Spleen (tissue), 7 donors: ENCODE data around the gene TAAR5.

Experiments
- CTCF ChIP-seq, 11 experiments: fragments of 200-600 bp in 7 of 11; fragments of 450-650 bp in 4 of 11; sonication (generic) in 4 of 11; IDR thresholded peaks in 8 of 11; conservative IDR thresholded peaks in 3 of 11; 1 replicate in 7 of 11; 2 replicates in 4 of 11; pipeline versions ENCODE4 v1.4.0 to v1.8.0; 2016 to 2021; ENCODE audit warnings: antibody characterized with exemption in 11 of 11, inconsistent platforms in 4 of 11, mild to moderate bottlenecking in 1 of 11
- POLR2AphosphoS5 ChIP-seq, 3 donors: sonication (generic); formaldehyde crosslinking; IDR thresholded peaks; one replicate each; pipeline ENCODE4 v1.5.1; 2017; ENCODE audit warnings: antibody characterized with exemption in 3 of 3
- donor health status: DM: no; HTN: no; CAD: no; lungs with moderate emphysema.
- donor health status: DM: no; HTN: no; CAD: no.
- donor health status: DM: no; HTN: no; CAD: no.

DNA sequence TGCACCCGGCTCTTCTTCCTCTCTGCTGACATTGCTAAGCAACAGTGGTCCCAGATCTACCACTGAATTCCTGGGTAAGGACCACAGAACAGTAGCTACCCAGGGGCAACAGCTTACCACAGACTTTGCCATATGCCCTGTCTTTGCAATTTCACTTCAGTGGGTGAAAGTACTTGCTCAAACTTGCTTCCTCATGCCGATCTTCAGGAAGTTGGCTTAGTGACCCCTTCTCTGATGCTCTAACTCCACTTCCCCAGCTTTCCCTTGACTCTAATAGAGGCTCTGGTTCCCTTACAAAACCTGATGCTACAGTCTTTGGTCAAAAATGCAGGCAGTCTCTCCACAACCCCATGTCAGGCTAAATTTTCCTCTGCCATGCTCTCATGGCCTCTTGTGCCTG, 3.3 kb upstream of the TAAR5 start:
- TF ChIP-seq CTCF (IDR thresholded peaks at IDR 0.05 in 8 of 11, conservative IDR thresholded peaks at IDR 0.05 in 3 of 11) (no peak), POLR2AphosphoS5 (IDR thresholded peaks at IDR 0.05) (no peak)
